Urinary bladder (tissue), 4 donors: ENCODE measurements around the gene PTPRA. TPM values are rescaled to one million over a fixed set of nuclear protein-coding genes. Genes with fewer than 3 reads are reported as not detected.
A peak's percentile ranks its signal among the peaks of the same experiment; 100 is the strongest.
"Not testable (repeated sequence)": the region's sequence is repeated elsewhere in the genome, so short reads cannot be mapped to it uniquely, and the experiment has no call there.

Source experiments
- DNase-seq: peaks from one replicate; pipeline ENCODE4 v3.0.0-alpha.2; 2015; ENCODE audit errors: extremely low spot score
- H3K27ac ChIP-seq: one replicate; pipeline ENCODE4 v1.5.1; 2013; ENCODE audit warnings: low read depth, mild to moderate bottlenecking, moderate library complexity
- H3K36me3 ChIP-seq: one replicate; pipeline ENCODE4 v1.6.1; 2013; ENCODE audit warnings: mild to moderate bottlenecking, moderate library complexity; ENCODE audit not compliant: insufficient read depth
- H3K4me1 ChIP-seq: one replicate; pipeline ENCODE4 v1.6.1; 2013; ENCODE audit warnings: mild to moderate bottlenecking, moderate library complexity; ENCODE audit not compliant: insufficient read depth
- H3K4me3 ChIP-seq: one replicate; pipeline ENCODE4 v1.5.1; 2013; ENCODE audit warnings: low read depth, low read length
- WGBS: extraction: QIAGEN DNeasy Blood & Tissue Kit; methylation state at CpG from one replicate; pipeline ENCODE4 v1.1.7; 2013; 5-methylcytosine and 5-hydroxymethylcytosine counted together
- polyA plus RNA-seq: library from polyadenylated mRNA; stranded (reverse); fragments of 200-250 nt; gene quantifications from one replicate; pipeline ENCODE4 v1.2.3, GENCODE V29; 2013
- total RNA-seq: library from RNA; depleted of rRNA; stranded (reverse); fragments of >200 nt; gene quantifications from one replicate; pipeline ENCODE4 v1.2.3, GENCODE V29; 2014
- donor health status: healthy with polysubstance abuse.
- donor health status: healthy.

Gene PTPRA
- total and polyA plus RNA-seq, 2 donors = 52.6 to 139 TPM

DNA sequence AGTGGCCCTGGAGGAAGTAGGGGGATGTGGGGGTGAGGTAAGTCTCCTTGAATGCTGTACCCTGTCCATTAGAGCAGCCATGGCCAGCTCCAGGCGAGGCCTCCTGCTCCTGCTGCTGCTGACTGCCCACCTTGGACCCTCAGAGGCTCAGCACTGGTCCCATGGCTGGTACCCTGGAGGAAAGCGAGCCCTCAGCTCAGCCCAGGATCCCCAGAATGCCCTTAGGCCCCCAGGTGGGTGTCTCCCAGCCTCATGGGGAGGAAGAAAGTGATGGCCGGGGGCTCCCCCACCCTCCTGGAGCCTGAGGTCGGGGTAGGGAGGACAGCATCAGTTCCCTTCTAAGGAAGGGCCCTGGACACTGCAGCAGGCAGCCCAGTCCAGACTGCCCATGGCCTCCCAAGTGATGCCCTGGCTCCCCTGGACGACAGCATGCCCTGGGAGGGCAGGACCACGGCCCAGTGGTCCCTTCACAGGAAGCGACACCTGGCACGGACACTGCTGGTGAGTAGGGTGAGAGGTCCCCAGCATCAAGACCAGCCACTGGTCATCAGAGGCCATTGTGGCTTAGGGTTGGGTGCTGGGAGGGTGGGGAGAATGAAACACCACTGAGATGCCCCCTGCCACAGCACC, 171.2 kb downstream of the PTPRA start:
- 89% methylated on average over 8 of the region's 8 CpGs for WGBS
- H3K4me3 ChIP-seq = no peak overlapping the region
- no peak overlapping the region for H3K27ac ChIP-seq
- no peak for DNase-seq
- no peaks in the 10 kb centered on the region for H3K4me1 ChIP-seq
- peaks cover 3% of the 10 kb centered on the region for H3K36me3 ChIP-seq

DNA sequence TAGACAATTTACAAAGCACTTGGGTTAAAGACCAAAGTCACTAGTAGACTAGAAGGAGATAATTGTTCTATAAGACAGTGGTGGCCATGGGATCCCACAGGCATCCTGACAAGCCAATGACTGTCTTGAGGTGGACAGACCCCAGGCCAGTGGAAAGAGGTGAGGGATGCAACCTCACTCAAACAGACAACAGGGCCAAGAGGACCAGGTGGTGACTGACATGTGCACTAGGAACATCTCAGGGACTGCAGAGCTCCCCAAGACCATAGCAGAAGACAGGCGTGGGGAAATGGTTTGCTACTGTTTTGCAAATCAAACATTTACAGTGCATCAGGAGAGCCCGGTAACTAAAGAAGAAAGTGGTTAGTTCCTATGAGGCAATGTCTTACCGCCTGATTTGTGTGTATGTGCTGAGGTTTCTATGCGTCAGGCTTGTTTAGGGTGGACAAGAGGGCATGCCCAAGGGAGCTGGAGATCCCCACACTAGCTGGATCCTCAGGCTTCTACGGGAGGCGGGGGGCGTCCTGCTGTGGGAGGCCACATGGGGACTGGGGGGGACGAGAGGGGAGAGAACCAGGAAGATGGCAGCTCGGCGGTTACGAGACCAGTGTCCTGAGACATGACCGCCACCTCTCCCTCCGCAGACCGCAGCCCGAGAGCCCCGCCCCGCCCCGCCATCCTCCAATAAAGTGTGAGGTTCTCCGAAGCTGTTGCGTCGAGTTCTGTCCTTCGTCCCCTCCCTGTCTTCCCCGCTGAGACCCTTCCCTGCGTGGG, 171.9 kb downstream of the PTPRA start:
- 2% methylated on average over 24 of the region's 24 CpGs for WGBS
- DNase-seq = no peak
- H3K4me3 ChIP-seq = peak overlapping the region; percentile 93
- H3K36me3 ChIP-seq = peaks cover 3% of the 10 kb centered on the region
- H3K4me1 ChIP-seq = no peaks in the 10 kb centered on the region
- H3K27ac ChIP-seq = peak overlapping the region; percentile 94

DNA sequence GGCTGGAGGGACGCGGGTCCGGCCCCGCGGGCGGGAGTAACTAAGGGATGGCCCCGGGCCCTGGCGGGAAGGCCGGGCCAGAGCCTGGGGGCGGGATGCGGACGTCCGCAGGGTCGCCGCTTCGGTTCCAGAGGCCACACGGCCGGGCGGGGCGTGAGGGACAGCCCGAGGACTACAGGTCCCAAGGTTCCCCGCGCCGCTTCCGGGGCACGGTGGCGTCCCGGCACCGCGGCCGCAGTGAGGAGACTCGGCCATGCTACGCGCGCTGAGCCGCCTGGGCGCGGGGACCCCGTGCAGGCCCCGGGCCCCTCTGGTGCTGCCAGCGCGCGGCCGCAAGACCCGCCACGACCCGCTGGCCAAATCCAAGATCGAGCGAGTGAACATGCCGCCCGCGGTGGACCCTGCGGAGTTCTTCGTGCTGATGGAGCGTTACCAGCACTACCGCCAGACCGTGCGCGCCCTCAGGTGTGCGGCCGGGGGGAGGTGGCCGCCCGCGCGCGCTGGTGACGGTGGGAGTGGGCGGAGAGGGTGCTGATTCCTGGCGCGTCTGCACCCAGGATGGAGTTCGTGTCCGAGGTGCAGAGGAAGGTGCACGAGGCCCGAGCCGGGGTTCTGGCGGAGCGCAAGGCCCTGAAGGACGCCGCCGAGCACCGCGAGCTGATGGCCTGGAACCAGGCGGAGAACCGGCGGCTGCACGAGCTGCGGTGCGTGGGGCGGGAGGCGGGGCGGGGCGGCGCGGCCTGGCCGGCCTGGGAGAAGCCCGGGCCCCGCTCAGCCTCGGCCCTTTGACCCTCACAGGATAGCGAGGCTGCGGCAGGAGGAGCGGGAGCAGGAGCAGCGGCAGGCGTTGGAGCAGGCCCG, 172.8 kb downstream of the PTPRA start, which contains the start of gene MRPS26:
TSS of gene MRPS26 (plus strand) at position 237 of the 861 bp plus-strand sequence. CDS start at position 254, 17 bp downstream.
- H3K4me3 ChIP-seq = peak within 1 kb of the TSS; percentile 93
- WGBS = under 1% methylated on average over 104 of the region's 104 CpGs
- peak within 1 kb of the TSS; percentile 94 for H3K27ac ChIP-seq
- H3K4me1 ChIP-seq = no peaks in the 10 kb centered on the region
- peaks cover 3% of the 10 kb centered on the region for H3K36me3 ChIP-seq
- peak; percentile 66 for DNase-seq

DNA sequence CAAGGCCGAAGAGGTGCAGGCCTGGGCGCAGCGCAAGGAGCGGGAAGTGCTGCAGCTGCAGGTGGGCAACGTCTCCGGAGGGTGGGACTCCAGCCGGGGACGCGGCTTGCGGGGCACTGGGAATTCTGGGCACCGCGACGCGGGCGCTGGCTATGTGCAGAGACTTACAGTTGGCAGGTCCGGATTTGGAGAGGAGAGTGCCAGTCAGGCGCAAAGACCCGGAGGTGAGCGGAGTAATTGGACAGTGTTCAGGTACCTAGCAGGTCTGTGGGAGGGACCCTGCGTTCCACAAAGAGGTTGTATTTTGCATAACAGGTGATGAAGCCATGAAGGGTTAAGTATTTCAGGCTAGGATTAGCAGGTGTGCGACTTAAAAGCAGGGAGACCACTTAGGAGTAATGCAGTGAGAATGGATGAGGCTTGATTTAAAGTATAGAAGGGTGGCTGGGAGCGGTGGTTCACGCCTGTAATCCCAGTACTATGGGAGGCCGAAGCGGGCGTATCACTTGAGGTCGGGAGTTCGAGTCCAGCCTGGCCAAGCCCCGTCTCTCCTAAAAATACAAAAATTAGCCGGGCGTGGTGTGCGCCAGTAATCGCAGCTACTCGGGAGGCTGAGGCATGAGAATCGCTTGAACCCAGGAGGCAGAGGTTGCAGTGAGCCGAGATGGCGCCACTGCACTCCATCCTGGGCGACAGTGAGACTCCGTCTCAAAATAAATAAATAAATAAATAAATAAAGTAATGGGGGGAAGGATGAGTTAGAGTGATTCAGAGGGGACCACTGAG, 173.6 kb downstream of the PTPRA start:
- no peak for DNase-seq
- H3K4me3 ChIP-seq = peak overlapping the region; percentile 93
- WGBS = 40% methylated on average over 39 of the region's 39 CpGs
- no peak overlapping the region for H3K27ac ChIP-seq
- H3K4me1 ChIP-seq = no peaks in the 10 kb centered on the region
- H3K36me3 ChIP-seq = peaks cover 3% of the 10 kb centered on the region

DNA sequence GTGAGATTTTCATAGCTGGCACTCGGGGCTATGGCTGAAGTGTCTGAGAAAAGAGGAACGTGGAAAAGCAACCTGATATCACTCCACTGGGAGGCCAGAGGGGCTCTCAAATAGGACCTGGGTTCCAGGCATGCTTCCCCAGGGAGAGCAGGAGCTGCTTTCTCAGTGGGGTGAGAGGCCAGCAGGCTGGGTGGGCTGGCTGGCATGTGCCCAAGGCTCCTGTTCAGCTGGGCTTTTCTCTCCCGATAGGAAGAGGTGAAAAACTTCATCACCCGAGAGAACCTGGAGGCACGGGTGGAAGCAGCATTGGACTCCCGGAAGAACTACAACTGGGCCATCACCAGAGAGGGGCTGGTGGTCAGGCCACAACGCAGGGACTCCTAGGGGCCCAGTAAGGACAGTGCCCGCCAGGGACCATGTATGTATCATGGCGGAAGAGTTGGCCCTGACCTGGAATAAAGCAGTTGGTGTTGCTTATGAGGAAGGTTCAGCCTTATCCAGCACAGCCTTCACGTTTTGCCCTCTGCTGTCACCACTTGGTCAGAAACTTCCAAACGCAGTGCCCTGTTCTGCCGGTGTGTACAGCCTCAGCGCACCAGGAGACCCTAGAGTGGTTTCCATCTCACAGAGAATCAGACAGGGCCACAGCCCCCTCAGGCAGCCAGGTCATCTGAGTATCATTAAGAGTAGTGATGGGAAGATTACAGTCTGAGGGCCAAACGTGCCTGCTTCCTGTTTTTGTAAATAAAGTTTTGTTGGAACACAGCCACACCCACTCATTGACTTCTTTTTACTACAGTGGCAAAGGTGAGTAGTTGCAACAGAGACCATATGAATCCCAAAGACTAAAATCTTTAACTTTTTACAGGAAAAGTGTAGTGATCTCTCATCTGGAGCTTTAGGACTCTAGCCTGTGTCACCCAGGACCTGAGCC, 174.5 kb downstream of the PTPRA start:
- Histone ChIP-seq H3K4me3 (no peak overlapping the region), H3K27ac (no peak overlapping the region), H3K36me3 (peaks cover 3% of the 10 kb centered on the region), H3K4me1 (no peaks in the 10 kb centered on the region)
- WGBS = 82% methylated on average over 14 of the region's 14 CpGs
- no peak for DNase-seq

DNA sequence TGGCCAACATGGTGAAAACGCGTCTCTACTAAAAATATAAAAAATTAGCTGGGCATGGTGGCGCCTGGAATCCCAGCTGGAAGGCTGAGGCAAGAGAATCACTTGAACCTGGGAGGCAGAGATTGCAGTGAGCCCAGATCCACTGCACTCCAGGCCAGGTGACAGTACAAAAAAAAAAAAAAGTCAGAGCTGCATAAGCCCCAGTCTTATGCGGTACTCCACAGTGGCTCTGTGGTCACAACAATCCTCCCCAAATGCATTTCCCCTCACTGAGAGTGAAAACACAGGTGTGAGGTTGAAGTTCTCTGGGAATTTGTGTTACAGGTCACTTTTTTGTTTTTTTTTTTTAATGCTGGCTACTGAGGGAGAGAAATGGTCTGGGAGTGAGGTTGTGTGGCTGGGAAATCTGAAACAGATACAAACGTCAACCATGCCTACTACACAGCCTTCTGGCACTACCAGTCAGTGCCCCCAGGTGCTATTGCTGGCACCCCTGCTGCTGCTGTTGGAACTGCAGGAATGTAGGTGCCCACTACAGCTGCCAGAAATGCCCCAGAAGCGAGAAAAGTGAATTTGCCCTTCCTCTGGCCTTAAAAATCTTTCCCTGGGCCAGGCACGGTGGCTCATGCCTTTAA, 178.2 kb downstream of the PTPRA start:
- WGBS = 65% methylated on average over 7 of the region's 7 CpGs
- Histone ChIP-seq H3K4me1 (no peaks in the 10 kb centered on the region), H3K27ac (no peak overlapping the region), H3K36me3 (peaks cover 3% of the 10 kb centered on the region), H3K4me3 (no peak overlapping the region)
- no peak for DNase-seq

DNA sequence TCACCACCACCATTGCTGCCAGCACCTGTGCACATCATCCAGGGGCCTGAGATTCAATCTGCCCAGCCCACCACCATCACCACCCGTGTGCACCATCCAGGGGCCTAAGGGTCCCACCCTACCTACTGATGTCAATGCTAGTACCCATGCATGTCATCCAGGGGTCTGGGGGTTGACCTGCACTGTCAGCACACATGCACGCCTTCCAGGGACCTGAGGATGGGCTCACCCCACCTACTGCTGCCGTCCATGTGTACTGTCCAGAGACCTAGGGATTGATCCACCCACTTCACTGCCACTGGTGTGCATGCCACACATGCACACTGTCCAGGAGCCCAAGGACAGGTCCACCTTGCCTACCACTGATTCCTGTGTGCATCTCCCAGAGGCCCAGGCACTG, 186.2 kb downstream of the PTPRA start:
- Histone ChIP-seq H3K27ac (no peak overlapping the region), H3K36me3 (no peaks in the 10 kb centered on the region), H3K4me1 (no peaks in the 10 kb centered on the region), H3K4me3 (no peak overlapping the region)
- no peak for DNase-seq
- 90% methylated on average over 3 of the region's 3 CpGs for WGBS

DNA sequence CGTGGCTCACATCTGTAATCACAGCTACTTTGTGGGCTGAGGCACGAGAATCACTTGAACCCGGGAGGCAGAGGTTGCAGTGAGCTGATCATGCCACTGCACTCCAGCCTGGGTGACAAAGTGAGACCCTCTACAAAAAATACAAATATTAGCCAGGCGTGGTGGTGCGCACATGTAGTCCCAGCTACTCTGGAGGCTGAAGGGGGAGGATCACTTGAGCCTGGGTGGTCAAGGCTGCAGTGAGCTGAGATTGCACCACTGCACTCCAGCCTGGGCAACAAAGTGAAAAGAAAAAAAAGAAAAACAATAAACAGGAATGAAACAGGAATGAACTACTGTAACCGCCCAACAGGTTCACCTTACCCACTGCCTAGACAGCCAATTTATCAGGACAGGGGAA, 190.8 kb downstream of the PTPRA start:
- H3K4me3 ChIP-seq, H3K36me3 ChIP-seq, DNase-seq, H3K4me1 ChIP-seq, H3K27ac ChIP-seq: not testable (repeated sequence)
- 82% methylated on average over 6 of the region's 6 CpGs for WGBS

DNA sequence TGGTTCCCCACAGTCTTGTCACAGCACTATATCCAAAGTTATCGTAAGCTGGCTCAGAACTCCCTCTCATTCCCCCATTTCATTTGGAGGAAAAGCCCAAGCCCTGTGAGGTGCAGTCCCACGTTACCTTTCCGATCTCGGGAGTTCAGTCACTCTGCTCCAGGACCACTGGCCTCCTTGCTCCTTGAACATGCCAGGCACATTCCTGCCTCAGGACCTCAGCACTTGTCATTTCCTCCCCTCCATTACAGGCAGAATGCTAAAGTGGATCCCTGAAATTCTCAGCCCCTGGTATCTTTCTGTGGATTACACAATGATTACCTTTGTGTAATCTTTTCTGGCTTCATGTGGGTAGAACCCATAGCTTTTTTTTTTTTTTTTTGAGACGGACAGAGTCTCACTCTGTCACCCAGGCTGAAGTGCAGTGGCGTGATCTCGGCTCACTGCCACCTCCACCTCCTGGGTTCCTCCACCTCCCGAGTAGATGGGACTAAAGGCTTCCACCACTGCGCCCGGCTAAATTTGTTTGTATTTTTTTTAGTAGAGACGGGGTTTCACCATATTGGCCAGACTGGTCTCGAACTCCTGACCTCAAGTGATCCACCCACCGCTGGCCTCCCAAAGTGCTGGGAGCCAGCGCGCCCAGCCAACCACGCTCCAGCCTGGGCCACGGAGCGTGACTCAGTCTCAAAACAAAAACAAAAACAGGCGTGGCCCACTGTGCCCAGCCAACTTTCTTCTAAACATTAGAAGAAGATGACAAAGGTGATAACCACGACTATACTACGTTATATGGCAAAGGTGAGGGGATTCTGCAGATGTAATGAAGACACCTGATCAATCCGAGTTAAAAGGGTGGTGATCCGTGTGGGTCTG, 194.1 kb downstream of the PTPRA start:
- DNase-seq = no peak
- Histone ChIP-seq H3K4me1 (no peaks in the 10 kb centered on the region), H3K4me3 (no peak overlapping the region), H3K27ac (no peak overlapping the region), H3K36me3 (no peaks in the 10 kb centered on the region)
- 76% methylated on average over 23 of the region's 23 CpGs for whole genome bisulfite sequencing

DNA sequence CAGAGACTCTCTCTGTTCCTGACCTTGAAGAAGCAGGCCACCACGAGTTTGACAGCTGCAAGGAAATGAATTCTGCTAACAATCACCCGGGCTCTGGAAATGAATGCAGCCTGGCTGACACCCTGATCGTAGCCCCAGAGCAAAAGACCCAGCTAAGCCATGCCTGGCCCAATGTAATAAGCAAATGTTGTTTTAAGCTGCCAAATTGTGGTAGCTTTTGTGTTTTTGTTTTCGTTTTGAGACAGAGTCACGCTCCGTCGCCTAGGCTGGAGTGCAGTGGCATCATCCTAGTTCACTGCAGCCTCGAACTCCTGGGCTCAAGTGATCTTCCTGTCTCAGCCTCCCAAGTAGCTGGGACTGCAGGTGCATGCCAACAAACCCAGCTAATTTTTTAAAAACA, 194.8 kb downstream of the PTPRA start:
- DNase-seq = no peak

More for the DNA sequence above, 194.8 kb downstream of the PTPRA start:
- no peaks in the 10 kb centered on the region for H3K4me1 ChIP-seq
- no peaks in the 10 kb centered on the region for H3K36me3 ChIP-seq
- WGBS = 61% methylated on average over 8 of the region's 8 CpGs
- no peak overlapping the region for H3K27ac ChIP-seq
- H3K4me3 ChIP-seq = no peak overlapping the region
